ENCODE data around the gene ATL3.

- TF ChIP-seq CTCF (IDR thresholded peaks at IDR 0.05) (no peak), EZH2 (IDR thresholded peaks at IDR 0.05; ENCODE audit: borderline replicate concordance, insufficient read depth, low read depth, low read length, poor library complexity, severe bottlenecking) (no peak)
These were observed 50.1 kb downstream of the ATL3 start for GRCh38 chr11:63621071-63621470.
